ENCODE results near the gene IGFBP2. TPM values are rescaled to one million over a fixed set of nuclear protein-coding genes. Genes with fewer than 3 reads are reported as not detected.

The IGFBP2 gene
- total and polyA plus RNA-seq, 2 donors (not counting 1 experiment from before 2014, with no cell fraction given), result not detected

DNA sequence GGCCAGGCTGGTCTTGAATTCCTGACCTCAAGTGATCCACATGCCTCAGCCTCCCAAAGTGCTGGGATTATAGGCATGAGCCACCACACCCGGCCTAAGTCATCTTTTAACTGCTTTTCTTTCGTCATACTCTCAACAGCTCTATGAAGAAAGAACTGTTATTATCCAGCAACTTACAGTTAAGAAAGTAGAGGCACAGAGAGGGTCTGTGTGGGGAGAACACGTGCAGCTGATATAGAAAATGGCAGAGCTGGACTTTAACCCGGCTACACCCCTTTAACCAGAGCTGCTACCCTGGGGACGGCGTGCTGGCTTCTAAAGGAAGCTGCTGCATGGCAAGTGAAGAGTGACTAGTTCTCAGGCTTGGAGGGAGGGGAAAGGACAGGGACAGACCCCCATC lies 25.5 kb downstream of the IGFBP2 start:
- ChIA-PET CTCF (interaction anchor here (2.8 kb wide), 1 partner anchor 9 kb away, joined by 13 read pairs; no protein-coding TSS in a partner anchor), POLR2A (no interaction called here)
- Mint-ChIP-seq H3K27me3 (peaks cover 19% of the 10 kb centered on the region), H3K4me1 (no peaks in the 10 kb centered on the region), H3K9me3 (ENCODE audit: insufficient read depth) (no peaks in the 10 kb centered on the region), H3K27ac (no peak overlapping the region), H3K4me3 (no peak overlapping the region)
- Histone ChIP-seq H2AFZ (ENCODE audit: insufficient read depth, low read depth, low read length, poor library complexity, severe bottlenecking) (no peak overlapping the region), H3K9ac (ENCODE audit: low read length) (no peak overlapping the region), H3K36me3 (replicated peaks in 1 of 2; ENCODE audit: control extremely low read depth in 1 of 2, control insufficient read depth in 1 of 2, extremely low read depth in 1 of 2, insufficient read depth in 2 of 2, low read length in 1 of 2) (no peaks in the 10 kb centered on the region), H3K27me3 (replicated peaks in 1 of 4; ENCODE audit: control extremely low read depth in 1 of 4, control insufficient read depth in 3 of 4, insufficient read depth in 4 of 4, low read length in 3 of 4) (peaks cover 0 to 7% (median 0%) of the 10 kb centered on the region in 4 experiments), H3K9me3 (ENCODE audit: control extremely low read depth in 1 of 3, control insufficient read depth in 2 of 3, insufficient read depth in 1 of 3, low read length in 2 of 3) (no peaks in the 10 kb centered on the region), H4K20me1 (ENCODE audit: control insufficient read depth, insufficient read depth, low read length, poor library complexity, severe bottlenecking) (no peaks in the 10 kb centered on the region), H3K79me2 (ENCODE audit: control insufficient read depth, insufficient read depth, low read length) (no peaks in the 10 kb centered on the region), H3K4me3 (ENCODE audit: control extremely low read depth in 1 of 5, extremely low read depth in 1 of 5, insufficient read depth in 1 of 5, low read depth in 2 of 5, low read length in 4 of 5) (no peak overlapping the region), H3K27ac (ENCODE audit: low read length in 2 of 2) (no peak overlapping the region), H3K4me2 (replicated peaks; ENCODE audit: low read depth, low read length, poor library complexity, severe bottlenecking) (no peak overlapping the region), H3K4me1 (ENCODE audit: control insufficient read depth in 2 of 2, insufficient read depth in 2 of 2, low read length in 2 of 2) (no peaks in the 10 kb centered on the region)
- ATAC-seq (ENCODE audit: low read depth), result no peak
- intact Hi-C loops (cut with micrococcal nuclease), result no loop called here
- 76% methylated on average over 4 of the region's 6 CpGs for WGBS (ENCODE audit: insufficient coverage)
- no peak for DNase-seq
- TF ChIP-seq, protein P1, sequence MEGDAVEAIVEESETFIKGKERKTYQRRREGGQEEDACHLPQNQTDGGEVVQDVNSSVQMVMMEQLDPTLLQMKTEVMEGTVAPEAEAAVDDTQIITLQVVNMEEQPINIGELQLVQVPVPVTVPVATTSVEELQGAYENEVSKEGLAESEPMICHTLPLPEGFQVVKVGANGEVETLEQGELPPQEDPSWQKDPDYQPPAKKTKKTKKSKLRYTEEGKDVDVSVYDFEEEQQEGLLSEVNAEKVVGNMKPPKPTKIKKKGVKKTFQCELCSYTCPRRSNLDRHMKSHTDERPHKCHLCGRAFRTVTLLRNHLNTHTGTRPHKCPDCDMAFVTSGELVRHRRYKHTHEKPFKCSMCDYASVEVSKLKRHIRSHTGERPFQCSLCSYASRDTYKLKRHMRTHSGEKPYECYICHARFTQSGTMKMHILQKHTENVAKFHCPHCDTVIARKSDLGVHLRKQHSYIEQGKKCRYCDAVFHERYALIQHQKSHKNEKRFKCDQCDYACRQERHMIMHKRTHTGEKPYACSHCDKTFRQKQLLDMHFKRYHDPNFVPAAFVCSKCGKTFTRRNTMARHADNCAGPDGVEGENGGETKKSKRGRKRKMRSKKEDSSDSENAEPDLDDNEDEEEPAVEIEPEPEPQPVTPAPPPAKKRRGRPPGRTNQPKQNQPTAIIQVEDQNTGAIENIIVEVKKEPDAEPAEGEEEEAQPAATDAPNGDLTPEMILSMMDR (IDR thresholded peaks at IDR 0.05), result no peak

DNA sequence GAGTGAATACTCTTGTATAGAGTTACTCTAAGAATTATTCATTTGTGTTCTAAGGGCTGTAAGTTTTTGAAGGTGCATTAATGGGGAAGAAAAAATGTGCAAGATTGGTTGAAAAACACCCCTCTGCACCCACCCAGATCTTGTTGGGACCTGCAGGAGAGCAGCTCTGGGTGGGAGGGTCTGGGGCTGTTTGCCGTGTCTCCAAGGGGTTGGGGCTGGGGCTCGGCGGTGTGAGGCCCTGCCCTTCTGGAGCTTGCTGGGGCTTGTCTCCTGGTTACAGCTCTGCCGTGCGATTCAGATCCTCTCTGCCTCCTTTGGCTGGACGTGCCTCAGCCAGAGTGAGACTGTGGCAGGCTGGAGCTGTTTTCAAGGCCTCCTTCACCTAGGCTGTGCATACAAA lies 26.1 kb downstream of the IGFBP2 start:
- H3K27ac ChIP-seq (ENCODE audit: low read length in 2 of 2), result no peak overlapping the region
- Mint-ChIP-seq H3K4me3 (no peak overlapping the region), H3K27ac (no peak overlapping the region), H3K9me3 (ENCODE audit: insufficient read depth) (no peaks in the 10 kb centered on the region), H3K27me3 (peaks cover 19% of the 10 kb centered on the region), H3K4me1 (no peaks in the 10 kb centered on the region)
- no peak overlapping the region for H3K9ac ChIP-seq (ENCODE audit: low read length)
- 96% methylated on average over 6 of the region's 6 CpGs for WGBS (ENCODE audit: insufficient coverage)
- H3K9me3 ChIP-seq (ENCODE audit: control extremely low read depth in 1 of 3, control insufficient read depth in 2 of 3, insufficient read depth in 1 of 3, low read length in 2 of 3), result no peaks in the 10 kb centered on the region
- no peaks in the 10 kb centered on the region for H4K20me1 ChIP-seq (ENCODE audit: control insufficient read depth, insufficient read depth, low read length, poor library complexity, severe bottlenecking)
- H2AFZ ChIP-seq (ENCODE audit: insufficient read depth, low read depth, low read length, poor library complexity, severe bottlenecking), result no peak overlapping the region
- no peaks in the 10 kb centered on the region for H3K79me2 ChIP-seq (ENCODE audit: control insufficient read depth, insufficient read depth, low read length)
- H3K36me3 ChIP-seq (replicated peaks in 1 of 2; ENCODE audit: control extremely low read depth in 1 of 2, control insufficient read depth in 1 of 2, extremely low read depth in 1 of 2, insufficient read depth in 2 of 2, low read length in 1 of 2), result no peaks in the 10 kb centered on the region
- no peak overlapping the region for H3K4me2 ChIP-seq (replicated peaks; ENCODE audit: low read depth, low read length, poor library complexity, severe bottlenecking)
- ChIA-PET CTCF (interaction anchor here (2.8 kb wide), 1 partner anchor 8 kb away, joined by 13 read pairs; no protein-coding TSS in a partner anchor), POLR2A (no interaction called here)
- DNase-seq (no peak), ATAC-seq (ENCODE audit: low read depth) (no peak)
- no peaks in the 10 kb centered on the region for H3K4me1 ChIP-seq (ENCODE audit: control insufficient read depth in 2 of 2, insufficient read depth in 2 of 2, low read length in 2 of 2)
- intact Hi-C loops (cut with micrococcal nuclease), result no loop called here
- no peak for TF ChIP-seq EZH2 (IDR thresholded peaks at IDR 0.05; ENCODE audit: borderline replicate concordance, insufficient read depth, low read depth, low read length, poor library complexity, severe bottlenecking)
- TF ChIP-seq, protein P1 (IDR thresholded peaks at IDR 0.05), result no peak
- no peak overlapping the region for H3K4me3 ChIP-seq (ENCODE audit: control extremely low read depth in 1 of 5, extremely low read depth in 1 of 5, insufficient read depth in 1 of 5, low read depth in 2 of 5, low read length in 4 of 5)
- peaks cover 0 to 10% (median 0%) of the 10 kb centered on the region in 4 experiments for H3K27me3 ChIP-seq (replicated peaks in 1 of 4; ENCODE audit: control extremely low read depth in 1 of 4, control insufficient read depth in 3 of 4, insufficient read depth in 4 of 4, low read length in 3 of 4)
